ENCODE results near the gene ERICH2. TPM values are rescaled to one million over a fixed set of nuclear protein-coding genes. Genes with fewer than 3 reads are reported as not detected.

Gene ERICH2
- total RNA-seq, 1 donor from 2014 or later = 0.82 TPM

- no peak for DNase-seq
- H3K4me1 ChIP-seq = peaks cover 5% of the 10 kb centered on the region
Observed at GRCh38 chr2:170828533-170828916, 58.3 kb downstream of the ERICH2 start.

GRCh38 chr2:170829036-170829435, 58.9 kb downstream of the ERICH2 start:
- intact Hi-C loops (cut with micrococcal nuclease) = no loop called here
- H3K36me3 ChIP-seq = no peaks in the 10 kb centered on the region
- no peaks in the 10 kb centered on the region for H3K9me3 ChIP-seq (replicated peaks)
- TF ChIP-seq CTCF (IDR thresholded peaks at IDR 0.05; ENCODE audit: borderline replicate concordance) = no peak
- H3K27ac ChIP-seq (replicated peaks) = no peak overlapping the region
- no peak overlapping the region for H3K4me3 ChIP-seq
- no peaks in the 10 kb centered on the region for H3K4me1 ChIP-seq
- H3K27me3 ChIP-seq (ENCODE audit: low read depth) = peaks cover 74% of the 10 kb centered on the region
- DNase-seq = no peak

More at GRCh38 chr2:170828533-170828916, 58.3 kb downstream of the ERICH2 start:
- no peaks in the 10 kb centered on the region for H3K9me3 ChIP-seq (replicated peaks)
- no peak for TF ChIP-seq CTCF (IDR thresholded peaks at IDR 0.05; ENCODE audit: borderline replicate concordance)
- no peak overlapping the region for H3K27ac ChIP-seq (replicated peaks)
- intact Hi-C loops (cut with micrococcal nuclease) = no loop called here
- peaks cover 74% of the 10 kb centered on the region for H3K27me3 ChIP-seq (ENCODE audit: low read depth)
- H3K36me3 ChIP-seq = no peaks in the 10 kb centered on the region
- no peak overlapping the region for H3K4me3 ChIP-seq

- Histone ChIP-seq H3K27ac (replicated peaks) (no peak overlapping the region), H3K4me3 (no peak overlapping the region), H3K4me1 (no peaks in the 10 kb centered on the region), H3K9me3 (replicated peaks) (no peaks in the 10 kb centered on the region), H3K36me3 (no peaks in the 10 kb centered on the region), H3K27me3 (ENCODE audit: low read depth) (peaks cover 74% of the 10 kb centered on the region)
- intact Hi-C loops (cut with micrococcal nuclease) = no loop called here
- no peak for DNase-seq
- no peak for TF ChIP-seq CTCF (IDR thresholded peaks at IDR 0.05; ENCODE audit: borderline replicate concordance)
Observed at GRCh38 chr2:170830166-170830565, 60.0 kb downstream of the ERICH2 start.

- DNase-seq = no peak
- TF ChIP-seq CTCF (IDR thresholded peaks at IDR 0.05; ENCODE audit: borderline replicate concordance) = no peak
- H3K4me3 ChIP-seq = no peak overlapping the region
- intact Hi-C loops (cut with micrococcal nuclease) = no loop called here
- no peaks in the 10 kb centered on the region for H3K36me3 ChIP-seq
- H3K4me1 ChIP-seq = no peaks in the 10 kb centered on the region
- H3K9me3 ChIP-seq (replicated peaks) = no peaks in the 10 kb centered on the region
- H3K27ac ChIP-seq (replicated peaks) = no peak overlapping the region
- H3K27me3 ChIP-seq (ENCODE audit: low read depth) = peaks cover 67% of the 10 kb centered on the region
Observed at GRCh38 chr2:170831115-170831514, 60.9 kb downstream of the ERICH2 start.

DNA sequence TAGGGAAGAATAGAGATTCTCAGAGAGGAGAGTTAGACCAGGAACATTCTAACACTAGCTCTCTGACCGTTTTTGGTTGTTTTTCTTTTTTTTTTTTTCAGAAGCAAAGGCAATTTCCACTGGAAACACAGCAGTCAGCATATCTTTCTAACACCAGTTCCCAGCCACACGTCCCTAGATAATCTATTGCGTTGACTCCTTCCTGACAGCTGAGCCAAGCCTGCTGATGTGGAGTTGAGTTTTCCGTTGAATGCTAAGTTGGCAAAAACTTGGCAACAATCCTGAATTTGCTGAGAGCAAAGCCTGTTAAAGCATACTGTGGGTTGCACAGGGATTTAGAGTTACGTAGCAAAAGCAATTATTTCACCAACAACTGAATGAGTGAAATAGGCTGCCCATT, 65.8 kb downstream of the ERICH2 start:
- intact Hi-C loops (cut with micrococcal nuclease) = no loop called here
- no peaks in the 10 kb centered on the region for H3K9me3 ChIP-seq (replicated peaks)

More for the DNA sequence above, 65.8 kb downstream of the ERICH2 start:
- no peak for DNase-seq
- Histone ChIP-seq H3K27me3 (ENCODE audit: low read depth) (peaks cover 56% of the 10 kb centered on the region), H3K36me3 (no peaks in the 10 kb centered on the region), H3K4me3 (no peak overlapping the region), H3K4me1 (no peaks in the 10 kb centered on the region), H3K27ac (replicated peaks) (no peak overlapping the region)
- no peak for TF ChIP-seq CTCF (IDR thresholded peaks at IDR 0.05; ENCODE audit: borderline replicate concordance)

Measured in left ventricle myocardium inferior (tissue), 1 donor.